ENCODE results near the gene CIROP. TPM values are rescaled to one million over a fixed set of nuclear protein-coding genes. Genes with fewer than 3 reads are reported as not detected.

The CIROP gene
- total and polyA plus RNA-seq, 9 of the 15 experiments (the other 6 are each of a cell fraction or from before 2014, with no cell fraction given): not detected

DNA sequence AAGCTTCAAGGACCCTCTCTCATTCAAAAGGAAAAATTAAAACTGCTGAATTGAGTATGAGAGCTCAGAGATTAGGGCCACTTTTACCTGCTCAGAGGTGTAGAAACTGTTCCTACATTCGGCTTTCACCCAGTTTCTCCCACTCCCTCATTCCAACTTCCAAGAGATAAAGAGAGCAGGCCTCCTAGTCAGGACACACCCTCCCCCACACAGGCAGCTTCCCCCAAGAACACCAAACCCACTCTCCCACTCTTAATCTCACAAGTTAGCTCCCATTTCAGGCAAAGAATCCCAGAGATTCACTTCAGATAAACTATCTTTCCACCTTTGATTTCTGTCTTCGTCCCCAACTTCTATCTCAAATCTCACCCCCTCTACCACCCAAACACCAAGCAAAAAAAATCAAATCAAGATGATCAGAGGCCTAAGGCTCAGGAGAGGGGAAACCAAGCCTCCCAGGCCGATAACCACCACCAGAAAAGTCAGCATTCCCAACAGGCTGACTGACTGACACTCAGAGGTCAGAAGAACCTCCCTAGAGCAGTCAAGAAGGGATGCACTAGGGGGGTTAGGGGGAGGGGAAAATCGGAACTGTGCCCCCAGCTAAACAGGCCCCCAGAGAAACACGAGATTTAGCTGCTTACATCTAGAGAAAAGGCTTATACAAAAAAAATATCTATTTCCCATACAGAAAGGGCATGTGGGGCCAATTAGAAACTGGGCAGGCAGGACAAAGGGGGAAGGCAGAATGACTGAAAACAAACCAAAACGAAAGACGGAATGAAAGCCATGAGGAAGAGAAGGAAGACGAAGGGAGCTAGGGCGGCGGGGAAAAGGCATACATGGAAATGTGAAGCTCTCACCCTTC, 34.3 kb downstream of the CIROP start (continued):
- TF ChIP-seq MGA (IDR thresholded peaks at IDR 0.05): 0 out of 2 replicates have a peak, but pooled peaks have one; percentile 12
- 0 out of 2 replicates have a peak, but pooled peaks have one; percentile 9 for TF ChIP-seq BACH1 (tag; IDR thresholded peaks at IDR 0.05)
- no peak for TF ChIP-seq ZNF780A (CRISPR knock-in tag; IDR thresholded peaks at IDR 0.05)
- TF ChIP-seq, protein P1, sequence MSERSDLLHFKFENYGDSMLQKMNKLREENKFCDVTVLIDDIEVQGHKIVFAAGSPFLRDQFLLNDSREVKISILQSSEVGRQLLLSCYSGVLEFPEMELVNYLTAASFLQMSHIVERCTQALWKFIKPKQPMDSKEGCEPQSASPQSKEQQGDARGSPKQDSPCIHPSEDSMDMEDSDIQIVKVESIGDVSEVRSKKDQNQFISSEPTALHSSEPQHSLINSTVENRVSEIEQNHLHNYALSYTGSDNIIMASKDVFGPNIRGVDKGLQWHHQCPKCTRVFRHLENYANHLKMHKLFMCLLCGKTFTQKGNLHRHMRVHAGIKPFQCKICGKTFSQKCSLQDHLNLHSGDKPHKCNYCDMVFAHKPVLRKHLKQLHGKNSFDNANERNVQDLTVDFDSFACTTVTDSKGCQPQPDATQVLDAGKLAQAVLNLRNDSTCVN (CRISPR knock-in tag; IDR thresholded peaks at IDR 0.05): 0 out of 2 replicates have a peak, but pooled peaks have one; percentile 33
- TF ChIP-seq, protein P2, sequence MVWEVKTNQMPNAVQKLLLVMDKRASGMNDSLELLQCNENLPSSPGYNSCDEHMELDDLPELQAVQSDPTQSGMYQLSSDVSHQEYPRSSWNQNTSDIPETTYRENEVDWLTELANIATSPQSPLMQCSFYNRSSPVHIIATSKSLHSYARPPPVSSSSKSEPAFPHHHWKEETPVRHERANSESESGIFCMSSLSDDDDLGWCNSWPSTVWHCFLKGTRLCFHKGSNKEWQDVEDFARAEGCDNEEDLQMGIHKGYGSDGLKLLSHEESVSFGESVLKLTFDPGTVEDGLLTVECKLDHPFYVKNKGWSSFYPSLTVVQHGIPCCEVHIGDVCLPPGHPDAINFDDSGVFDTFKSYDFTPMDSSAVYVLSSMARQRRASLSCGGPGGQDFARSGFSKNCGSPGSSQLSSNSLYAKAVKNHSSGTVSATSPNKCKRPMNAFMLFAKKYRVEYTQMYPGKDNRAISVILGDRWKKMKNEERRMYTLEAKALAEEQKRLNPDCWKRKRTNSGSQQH (CRISPR knock-in tag; IDR thresholded peaks at IDR 0.05): peak; percentile 8; the same call in 1 of the 2 replicates
- TF ChIP-seq HDAC1 (IDR thresholded peaks at IDR 0.05): peak in 1 of 2 experiments; percentile 67; a peak in 2 of 4 replicates
- TF ChIP-seq SAP30 (IDR thresholded peaks at IDR 0.05; ENCODE audit: borderline replicate concordance, insufficient read depth, low read depth, low read length, poor library complexity, severe bottlenecking): no peak
- TF ChIP-seq DPF2 (IDR thresholded peaks at IDR 0.05): peak; percentile 21; the same call in 1 of the 2 replicates
- TF ChIP-seq CTBP1 (IDR thresholded peaks at IDR 0.05; ENCODE audit: borderline replicate concordance): 0 out of 2 replicates have a peak, but pooled peaks have one; percentile 49

Measured in K562 (cell line).